ENCODE results near the gene OR6C4. TPM values are rescaled to one million over a fixed set of nuclear protein-coding genes. Genes with fewer than 3 reads are reported as not detected.

OR6C4 gene
- not detected in 2 replicates for total RNA-seq

DNA sequence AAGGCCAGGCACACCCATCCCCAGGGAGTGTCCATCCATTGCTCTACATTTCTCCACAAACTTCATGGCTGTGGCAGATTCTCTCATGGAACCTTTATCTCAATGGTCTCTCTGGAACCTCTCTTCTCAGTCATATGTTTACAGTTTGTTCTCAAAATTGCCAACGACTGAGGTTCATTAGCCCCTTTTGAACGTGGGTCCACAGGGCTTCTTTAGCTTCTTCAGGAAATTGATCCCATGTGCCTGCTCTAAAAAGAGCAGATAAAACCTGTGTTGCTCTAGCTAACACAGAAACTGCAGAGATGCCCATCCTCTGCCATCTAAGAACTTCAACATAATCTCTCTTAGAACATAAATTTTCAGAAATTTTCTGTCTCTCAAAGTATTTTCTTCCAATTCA lies at the start of gene OR6C4:
TSS of gene OR6C4 (plus strand) at position 301 of the 400 bp plus-strand sequence. CDS start 1,625 bp downstream, outside the sequence.

DNA sequence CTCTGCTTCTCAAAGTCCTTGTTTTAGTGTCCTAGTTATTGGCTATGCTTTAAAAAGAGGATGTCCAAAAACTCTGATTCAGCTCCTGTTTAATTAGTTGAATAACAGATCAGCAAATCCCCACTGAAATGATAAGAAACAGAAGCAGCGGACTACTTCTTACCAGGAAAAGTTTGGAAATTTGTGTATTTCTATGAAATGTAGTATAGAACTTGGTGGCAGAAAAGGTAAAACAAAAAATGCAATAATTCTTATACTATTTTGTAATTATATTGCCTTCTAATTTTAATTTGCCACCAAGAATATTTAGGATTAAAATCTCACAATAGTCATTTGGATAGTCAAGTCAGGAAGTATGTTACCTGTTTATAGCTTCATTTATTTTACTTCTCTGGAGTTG lies 22.8 kb downstream of the OR6C4 start, which contains the start of gene OR2AP1:
TSS of gene OR2AP1 (plus strand) at position 301 of the 400 bp plus-strand sequence. CDS start 1,947 bp downstream, outside the sequence.

Other genes starting within 250 kb of the OR6C4 start
- not detected in 2 replicates for gene OR6C1, start 235.3 kb upstream of the OR6C4 start, total RNA-seq
- gene OR6C3, start 218.9 kb upstream of the OR6C4 start, total RNA-seq, result not detected in 2 replicates
- not detected in 2 replicates for gene OR6C75, start 186.6 kb upstream of the OR6C4 start, total RNA-seq
- not detected in 2 replicates for gene OR6C65, start 149.1 kb upstream of the OR6C4 start, total RNA-seq
- gene OR6C76, start 123.3 kb upstream of the OR6C4 start, total RNA-seq, result not detected in 2 replicates
- not detected in 2 replicates for gene OR6C2, start 105.5 kb upstream of the OR6C4 start, total RNA-seq
- gene OR6C70, start 79.5 kb upstream of the OR6C4 start, total RNA-seq, result not detected in 2 replicates
- not detected in 2 replicates for gene OR6C68, start 57.2 kb upstream of the OR6C4 start, total RNA-seq
- gene OR2AP1, start 22.9 kb downstream of the OR6C4 start, total RNA-seq, result not detected in 2 replicates
- gene OR10P1, start 87.3 kb downstream of the OR6C4 start, total RNA-seq, result not detected in 2 replicates
- 89.7 and 106 TPM in 2 replicates for gene ITGA7, start 158.3 kb downstream of the OR6C4 start, total RNA-seq
- gene BLOC1S1, start 166.4 kb downstream of the OR6C4 start, total RNA-seq, result 128 and 131 TPM in 2 replicates
- gene RDH5, start 170.8 kb downstream of the OR6C4 start, total RNA-seq, result 33.4 and 34.8 TPM in 2 replicates
- gene CD63, start 179.4 kb downstream of the OR6C4 start, total RNA-seq, result 1,975 and 2,145 TPM in 2 replicates
- 6.6 and 8.2 TPM in 2 replicates for gene GDF11, start 193.5 kb downstream of the OR6C4 start, total RNA-seq

Data from cardiac ventricle fibroblast (primary cell).